GM12864 (cell line): Measurements from ENCODE around the gene WDR87.

Source experiments
- DNase-seq: peaks from one replicate; pipeline ENCODE4 v3.0.0-alpha.2; 2011; ENCODE audit warnings: low read depth
- H3K4me3 ChIP-seq: 2 replicates; pipeline ENCODE4 v1.5.1; 2011; ENCODE audit warnings: mild to moderate bottlenecking, low read depth, low read length, control low read depth
- CTCF ChIP-seq: IDR thresholded peaks from 2 replicates; pipeline ENCODE4 v1.5.1; 2011; ENCODE audit warnings: low read depth, mild to moderate bottlenecking, moderate library complexity, low read length, control low read depth, inconsistent platforms; ENCODE audit errors: missing control alignments

WDR87 gene

GRCh38 chr19:37886571-37886970, 19.8 kb downstream of the WDR87 start:
- no peak for DNase-seq
- H3K4me3 ChIP-seq, result no peak overlapping the region
- TF ChIP-seq CTCF, result no peak

- H3K4me3 ChIP-seq, result no peak overlapping the region
- DNase-seq, result no peak
- TF ChIP-seq CTCF, result no peak
Observed at GRCh38 chr19:37885392-37885791, 21.0 kb downstream of the WDR87 start.

- no peak for TF ChIP-seq CTCF
- DNase-seq, result no peak
- H3K4me3 ChIP-seq, result no peak overlapping the region
Observed at GRCh38 chr19:37877147-37877546, 29.2 kb downstream of the WDR87 start.

GRCh38 chr19:37876032-37876431, 30.4 kb downstream of the WDR87 start:
- no peak overlapping the region for H3K4me3 ChIP-seq
- TF ChIP-seq CTCF, result no peak
- no peak for DNase-seq

- no peak for DNase-seq
- TF ChIP-seq CTCF, result no peak
Observed at GRCh38 chr19:37874784-37875183, 31.6 kb downstream of the WDR87 start.

GRCh38 chr19:37872383-37872782, 34.0 kb downstream of the WDR87 start:
- no peak for DNase-seq
- no peak overlapping the region for H3K4me3 ChIP-seq
- no peak for TF ChIP-seq CTCF

More at GRCh38 chr19:37874784-37875183, 31.6 kb downstream of the WDR87 start:
- no peak overlapping the region for H3K4me3 ChIP-seq

- H3K4me3 ChIP-seq, result no peak overlapping the region
- TF ChIP-seq CTCF, result no peak
- no peak for DNase-seq
Observed at GRCh38 chr19:37869766-37870340, 36.5 kb downstream of the WDR87 start.
